OCI-LY1 (cell line): ENCODE results near the gene POLA1.

Experiments used
- H2AFZ ChIP-seq: fragments of 200-600 bp; sonication (generic), shearing (Covaris generic); 2 replicates; pipeline ENCODE4 v1.6.0; 2014; ENCODE audit warnings: antibody characterized with exemption, mild to moderate bottlenecking, low read length
- H3F3A ChIP-seq: fragments of 200-600 bp; sonication (generic), shearing (Covaris generic); 2 replicates; pipeline ENCODE4 v1.6.0; 2014; ENCODE audit warnings: mild to moderate bottlenecking, antibody characterized with exemption, low read length, moderate library complexity; ENCODE audit not compliant: insufficient read depth
- H3K27ac ChIP-seq: fragments of 200-600 bp; sonication (generic); 2 replicates; pipeline ENCODE4 v1.5.1; 2014; ENCODE audit warnings: low read length, mixed run types, mild to moderate bottlenecking, low read depth; ENCODE audit not compliant: poor library complexity, severe bottlenecking
- H3K27me3 ChIP-seq: fragments of 200-600 bp; sonication (generic); 2 replicates; pipeline ENCODE4 v1.6.0; 2014; ENCODE audit warnings: antibody characterized with exemption, mild to moderate bottlenecking, low read length, moderate library complexity; ENCODE audit not compliant: insufficient read depth
- H3K36me3 ChIP-seq: fragments of 200-600 bp; sonication (generic); 2 replicates; pipeline ENCODE4 v1.6.1; 2014; ENCODE audit warnings: mild to moderate bottlenecking, antibody characterized with exemption, low read length, moderate library complexity, mixed read lengths; ENCODE audit not compliant: insufficient read depth
- H3K4me1 ChIP-seq: fragments of 200-600 bp; sonication (generic); 2 replicates; pipeline ENCODE4 v1.5.1; 2014; ENCODE audit warnings: mild to moderate bottlenecking, low read length, moderate library complexity; ENCODE audit not compliant: insufficient read depth, severe bottlenecking
- H3K4me2 ChIP-seq: fragments of 200-600 bp; sonication (generic), shearing (Covaris generic); 2 replicates; pipeline ENCODE4 v1.6.1; 2014; ENCODE audit warnings: low read length
- H3K4me3 ChIP-seq: fragments of 200-600 bp; sonication (generic); 2 replicates; pipeline ENCODE4 v1.5.1; 2014; ENCODE audit warnings: low read length, low read depth, mild to moderate bottlenecking, mixed read lengths; ENCODE audit not compliant: poor library complexity, severe bottlenecking
- H3K79me2 ChIP-seq: fragments of 200-600 bp; shearing (Covaris generic); 2 replicates; pipeline ENCODE4 v1.6.1; 2016; ENCODE audit warnings: mixed run types, low read length, mixed read lengths; ENCODE audit not compliant: insufficient read depth
- H3K9ac ChIP-seq: fragments of 200-600 bp; sonication (generic), shearing (Covaris generic); 2 replicates; pipeline ENCODE4 v1.6.1; 2014; ENCODE audit warnings: mild to moderate bottlenecking, low read length, mixed read lengths
- H3K9me2 ChIP-seq: fragments of 200-600 bp; sonication (generic), shearing (Covaris generic); 2 replicates; pipeline ENCODE4 v1.6.1; 2014; ENCODE audit warnings: low read depth, mild to moderate bottlenecking, low read length, mixed read lengths
- H3K9me3 ChIP-seq: fragments of 200-600 bp; shearing (Covaris generic); 2 replicates; pipeline ENCODE4 v1.6.1; 2014; ENCODE audit warnings: low read length, mixed read lengths
- H4K20me1 ChIP-seq: fragments of 200-600 bp; sonication (generic), shearing (Covaris generic); 2 replicates; pipeline ENCODE4 v1.6.0; 2016; ENCODE audit warnings: mild to moderate bottlenecking, low read length; ENCODE audit not compliant: insufficient read depth
- CTCF ChIP-seq: fragments of 200-600 bp; sonication (generic), shearing (Covaris generic); IDR thresholded peaks from 2 replicates; pipeline ENCODE4 v1.5.1; 2017; ENCODE audit warnings: mild to moderate bottlenecking, antibody characterized with exemption, low read length, moderate library complexity, mixed read lengths
- EZH2 ChIP-seq: fragments of 200-600 bp; sonication (generic), shearing (Covaris generic); IDR thresholded peaks from 2 replicates; pipeline ENCODE4 v1.8.0; 2017; ENCODE audit warnings: borderline replicate concordance, mixed run types, mild to moderate bottlenecking, antibody characterized with exemption, low read length, moderate library complexity, mixed read lengths

POLA1 gene

GRCh38 chrX:24692305-24692704 is 1.4 kb upstream of the POLA1 start:
- H3K4me3 ChIP-seq, result no peak overlapping the region
- H3K9me2 ChIP-seq, result no peaks in the 10 kb centered on the region
- H3K27ac ChIP-seq, result no peak overlapping the region
- no peaks in the 10 kb centered on the region for H3K9me3 ChIP-seq
- no peaks in the 10 kb centered on the region; the same call in 1 of the 2 replicates for H3K36me3 ChIP-seq
- H3K9ac ChIP-seq, result no peak overlapping the region
- 0 out of 2 replicates have a peak overlapping the region, but pooled peaks have one; percentile 72 for H3K4me2 ChIP-seq
- TF ChIP-seq EZH2 (no peak), CTCF (no peak)
- no peaks in the 10 kb centered on the region for H3F3A ChIP-seq
- H3K27me3 ChIP-seq, result no peaks in the 10 kb centered on the region
- peaks cover 37% of the 10 kb centered on the region for H3K4me1 ChIP-seq
- H4K20me1 ChIP-seq, result no peaks in the 10 kb centered on the region
- H2AFZ ChIP-seq, result no peak overlapping the region
- H3K79me2 ChIP-seq, result peaks cover 35% of the 10 kb centered on the region

GRCh38 chrX:24694825-24695224 is 1.1 kb downstream of the POLA1 start:
- Histone ChIP-seq H3K4me1 (peaks cover 37% of the 10 kb centered on the region), H3K4me2 (peak overlapping the region; percentile 72), H3K9me3 (no peaks in the 10 kb centered on the region), H3K9ac (peak overlapping the region; percentile 80), H3K4me3 (peak overlapping the region; percentile 83), H4K20me1 (no peaks in the 10 kb centered on the region), H3K79me2 (peaks cover 48% of the 10 kb centered on the region), H3K36me3 (peaks cover 11% of the 10 kb centered on the region), H2AFZ (no peak overlapping the region), H3K27me3 (no peaks in the 10 kb centered on the region), H3K9me2 (no peaks in the 10 kb centered on the region), H3K27ac (no peak overlapping the region), H3F3A (no peaks in the 10 kb centered on the region)
- TF ChIP-seq EZH2 (no peak), CTCF (no peak)

- Histone ChIP-seq H3K9ac (peak overlapping the region; percentile 80), H3F3A (no peaks in the 10 kb centered on the region), H3K27me3 (no peaks in the 10 kb centered on the region), H3K79me2 (peaks cover 48% of the 10 kb centered on the region), H3K4me2 (peak overlapping the region; percentile 72), H3K4me3 (peak overlapping the region; percentile 83), H3K9me3 (no peaks in the 10 kb centered on the region), H3K4me1 (peaks cover 37% of the 10 kb centered on the region), H3K9me2 (no peaks in the 10 kb centered on the region), H4K20me1 (no peaks in the 10 kb centered on the region), H3K27ac (no peak overlapping the region), H2AFZ (no peak overlapping the region), H3K36me3 (peaks cover 25% of the 10 kb centered on the region)
- TF ChIP-seq CTCF, result no peak
- no peak for TF ChIP-seq EZH2
Measured at GRCh38 chrX:24696294-24696693, 2.6 kb downstream of the POLA1 start.
